PC-3 (cell line): Measurements from ENCODE around the gene TNNC1. TPM values are rescaled to one million over a fixed set of nuclear protein-coding genes. Genes with fewer than 3 reads are reported as not detected.

Source experiments
- ATAC-seq: fragments of 200-7000 bp; cut with Tn5 transposase; 2 replicates; pipeline ENCODE4 v1.9.1; 2020; ENCODE audit warnings: mild to moderate bottlenecking, moderate library complexity
- BruUV-seq: library from RNA; stranded (reverse); fragments of 400-500 nt; replicated peaks from 2 replicates; lab custom pipeline; 2021; lab: Mats Ljungman, UMichigan
- CTCF ChIA-PET: fragments of 300-600 bp; sonication (Branson Sonifier 250); formaldehyde crosslinking; loops from one replicate; lab custom pipeline; 2022; ENCODE audit warnings: antibody characterized with exemption; lab: Charles Lee
- POLR2A ChIA-PET: fragments of 300-600 bp; sonication (Branson Sonifier 250); formaldehyde crosslinking; loops from one replicate; lab custom pipeline; 2022; ENCODE audit warnings: antibody characterized with exemption; ENCODE audit not compliant: unreplicated experiment; lab: Charles Lee
- DNase-seq: peaks from one replicate; pipeline ENCODE4 v3.0.0-alpha.2; 2015
- H2AFZ ChIP-seq: fragments of 300-600 bp; sonication (generic); 2 replicates; pipeline ENCODE4 v1.6.0; 2016; ENCODE audit warnings: antibody characterized with exemption, low read length
- H3F3A ChIP-seq: fragments of 300-600 bp; sonication (generic); one replicate; pipeline ENCODE4 v1.6.0; 2017; ENCODE audit warnings: antibody characterized with exemption, low read length, control low read depth, mild to moderate bottlenecking; ENCODE audit not compliant: unreplicated experiment
- H3K27ac ChIP-seq: fragments of 300-600 bp; sonication (generic); 2 replicates; pipeline ENCODE4 v1.5.1; 2016; ENCODE audit warnings: mild to moderate bottlenecking, low read length
- H3K27me3 ChIP-seq: fragments of 300-600 bp; sonication (generic); 2 replicates; pipeline ENCODE4 v1.6.1; 2016; ENCODE audit warnings: low read length, mixed read lengths
- H3K36me3 ChIP-seq: fragments of 300-600 bp; sonication (generic); 2 replicates; pipeline ENCODE4 v1.6.1; 2016; ENCODE audit warnings: low read depth, mixed run types, low read length, mixed read lengths
- H3K4me1 ChIP-seq: fragments of 300-600 bp; sonication (generic); 2 replicates; pipeline ENCODE4 v1.5.1; 2016; ENCODE audit warnings: low read length; ENCODE audit not compliant: insufficient read depth
- H3K4me2 ChIP-seq: fragments of 300-600 bp; sonication (generic); 2 replicates; pipeline ENCODE4 v1.6.0; 2016; ENCODE audit warnings: low read length
- H3K4me3 ChIP-seq: fragments of 300-600 bp; sonication (generic); 2 replicates; pipeline ENCODE4 v1.5.1; 2016; ENCODE audit warnings: mild to moderate bottlenecking, low read length, mixed read lengths
- H3K79me2 ChIP-seq: fragments of 300-600 bp; sonication (generic); 2 replicates; pipeline ENCODE4 v1.6.1; 2017; ENCODE audit warnings: low read length, mixed read lengths
- H3K9ac ChIP-seq: fragments of 300-600 bp; sonication (generic); 2 replicates; pipeline ENCODE4 v1.6.0; 2016; ENCODE audit warnings: mild to moderate bottlenecking, low read length
- H3K9me2 ChIP-seq: fragments of 300-600 bp; sonication (generic); replicated peaks from 2 replicates; pipeline ENCODE4 v1.6.1; 2016; ENCODE audit warnings: mixed run types, low read length, mixed read lengths
- H3K9me3 ChIP-seq: fragments of 300-600 bp; sonication (generic); 2 replicates; pipeline ENCODE4 v1.6.1; 2016; ENCODE audit warnings: low read length, mixed read lengths
- H4K20me1 ChIP-seq: fragments of 300-600 bp; sonication (generic); 2 replicates; pipeline ENCODE4 v1.6.1; 2016; ENCODE audit warnings: low read length, mixed read lengths
- EZH2 ChIP-seq: fragments of 300-600 bp; sonication (generic); IDR thresholded peaks from one replicate; pipeline ENCODE4 v1.6.1; 2017; ENCODE audit warnings: antibody characterized with exemption, mild to moderate bottlenecking, low read length; ENCODE audit not compliant: unreplicated experiment
- EZH2phosphoT487 ChIP-seq: fragments of 300-600 bp; sonication (generic); IDR thresholded peaks from 2 replicates; pipeline ENCODE4 v1.6.1; 2018; ENCODE audit warnings: mild to moderate bottlenecking, antibody characterized with exemption, low read length, borderline replicate concordance
- intact Hi-C: fragments of 100-400 bp; cut with micrococcal nuclease; formaldehyde crosslinking; loops from 2 replicates; pipeline ENCODE4 v1.9.0; 2023
- total RNA-seq: library from RNA; depleted of rRNA; stranded (reverse); fragments of >200 nt; gene quantifications from 2 replicates; pipeline ENCODE4 v1.2.3, GENCODE V29; 2014
- TF ChIP-seq, protein P1 (sequence below): fragments of 300-600 bp; sonication (generic); conservative IDR thresholded peaks from 2 replicates; pipeline ENCODE4 v1.5.1; 2017; ENCODE audit warnings: antibody characterized with exemption, low read depth, mild to moderate bottlenecking, low read length

TNNC1 gene
- total RNA-seq, 1 experiment from 2014 or later, result 4.9 TPM

DNA sequence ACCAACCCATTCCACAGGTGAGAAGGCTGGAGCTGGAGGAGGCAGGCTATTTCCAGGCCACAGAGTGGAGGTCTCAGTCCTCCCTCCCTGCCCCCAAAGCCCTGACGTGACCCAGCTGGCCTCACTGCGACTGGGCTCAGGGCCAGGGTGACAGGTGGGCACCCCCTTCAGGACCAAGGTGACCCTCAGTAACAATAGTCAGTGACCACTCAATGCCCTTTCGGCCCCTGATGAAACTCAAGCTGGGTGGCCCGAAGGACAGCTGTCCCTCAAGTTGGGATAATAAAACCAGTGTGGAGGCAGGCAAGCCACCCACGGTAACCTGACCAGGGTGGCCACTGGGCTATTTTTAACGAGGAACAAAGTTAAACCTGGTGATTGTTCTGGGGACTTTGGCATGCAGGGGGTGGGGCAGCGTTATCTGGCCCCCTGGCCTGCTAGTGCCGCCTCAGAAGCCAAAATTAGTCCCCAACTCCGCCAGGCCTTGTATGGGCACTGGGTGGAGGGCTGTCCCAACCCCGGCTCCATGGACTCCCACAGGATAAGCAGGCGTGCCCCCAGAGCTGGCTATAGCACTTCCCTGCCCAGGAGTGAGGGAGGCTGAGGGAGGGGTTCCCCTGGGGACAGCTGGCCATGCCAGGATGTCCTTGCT, 1.1 kb downstream of the TNNC1 start:
- H3F3A ChIP-seq, result no peaks in the 10 kb centered on the region
- no peak overlapping the region for H3K27ac ChIP-seq
- no peak overlapping the region for H3K4me2 ChIP-seq
- ChIA-PET CTCF (no interaction called here), POLR2A (no interaction called here)
- no peaks in the 10 kb centered on the region for H3K9me3 ChIP-seq
- intact Hi-C loops, result no loop called here
- TF ChIP-seq, protein P1, sequence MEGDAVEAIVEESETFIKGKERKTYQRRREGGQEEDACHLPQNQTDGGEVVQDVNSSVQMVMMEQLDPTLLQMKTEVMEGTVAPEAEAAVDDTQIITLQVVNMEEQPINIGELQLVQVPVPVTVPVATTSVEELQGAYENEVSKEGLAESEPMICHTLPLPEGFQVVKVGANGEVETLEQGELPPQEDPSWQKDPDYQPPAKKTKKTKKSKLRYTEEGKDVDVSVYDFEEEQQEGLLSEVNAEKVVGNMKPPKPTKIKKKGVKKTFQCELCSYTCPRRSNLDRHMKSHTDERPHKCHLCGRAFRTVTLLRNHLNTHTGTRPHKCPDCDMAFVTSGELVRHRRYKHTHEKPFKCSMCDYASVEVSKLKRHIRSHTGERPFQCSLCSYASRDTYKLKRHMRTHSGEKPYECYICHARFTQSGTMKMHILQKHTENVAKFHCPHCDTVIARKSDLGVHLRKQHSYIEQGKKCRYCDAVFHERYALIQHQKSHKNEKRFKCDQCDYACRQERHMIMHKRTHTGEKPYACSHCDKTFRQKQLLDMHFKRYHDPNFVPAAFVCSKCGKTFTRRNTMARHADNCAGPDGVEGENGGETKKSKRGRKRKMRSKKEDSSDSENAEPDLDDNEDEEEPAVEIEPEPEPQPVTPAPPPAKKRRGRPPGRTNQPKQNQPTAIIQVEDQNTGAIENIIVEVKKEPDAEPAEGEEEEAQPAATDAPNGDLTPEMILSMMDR, result no peak
- no peak for TF ChIP-seq EZH2phosphoT487
- TF ChIP-seq EZH2, result no peak
- H3K4me1 ChIP-seq, result peaks cover 28% of the 10 kb centered on the region
- H3K4me3 ChIP-seq, result no peak overlapping the region
- no TSS peak for BruUV-seq
- DNase-seq (no peak), ATAC-seq (no peak)
- H4K20me1 ChIP-seq, result no peaks in the 10 kb centered on the region
- no peaks in the 10 kb centered on the region for H3K9me2 ChIP-seq
- peaks cover 29% of the 10 kb centered on the region for H3K79me2 ChIP-seq
- no peaks in the 10 kb centered on the region for H3K27me3 ChIP-seq
- H2AFZ ChIP-seq, result no peak overlapping the region
- H3K36me3 ChIP-seq, result no peaks in the 10 kb centered on the region
- no peak overlapping the region for H3K9ac ChIP-seq

DNA sequence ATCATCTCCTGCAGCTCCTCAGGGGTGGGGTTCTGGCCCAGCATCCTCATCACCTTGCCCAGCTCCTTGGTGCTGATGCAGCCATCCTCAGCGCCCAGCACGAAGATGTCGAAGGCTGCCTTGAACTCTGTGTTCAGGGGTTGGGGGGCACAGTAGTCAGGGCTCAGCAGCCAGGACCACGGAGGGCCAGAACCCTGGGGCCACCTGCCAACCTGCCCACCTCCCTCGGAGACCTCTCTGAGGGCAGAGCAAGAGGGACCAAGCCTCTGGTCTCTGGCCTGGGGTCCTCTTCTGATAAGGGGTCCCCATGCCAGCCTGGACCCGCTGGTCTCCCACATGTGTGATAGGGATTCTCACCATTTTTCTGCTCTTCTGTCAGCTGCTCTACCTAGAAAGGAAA, 1.7 kb downstream of the TNNC1 start:
- no peak for ATAC-seq
- Histone ChIP-seq H3K4me1 (peaks cover 28% of the 10 kb centered on the region), H3K27ac (no peak overlapping the region), H3K9me3 (no peaks in the 10 kb centered on the region), H3F3A (no peaks in the 10 kb centered on the region), H4K20me1 (no peaks in the 10 kb centered on the region), H3K79me2 (peaks cover 24% of the 10 kb centered on the region), H3K4me2 (no peak overlapping the region), H3K9ac (no peak overlapping the region), H3K9me2 (no peaks in the 10 kb centered on the region), H2AFZ (no peak overlapping the region), H3K27me3 (no peaks in the 10 kb centered on the region), H3K4me3 (no peak overlapping the region), H3K36me3 (no peaks in the 10 kb centered on the region)
- DNase-seq, result no peak
- no TSS peak for BruUV-seq
- TF ChIP-seq, protein P1, result no peak
- TF ChIP-seq EZH2phosphoT487 (no peak), EZH2 (no peak)
- ChIA-PET CTCF (no interaction called here), POLR2A (no interaction called here)
- intact Hi-C loops, result no loop called here

DNA sequence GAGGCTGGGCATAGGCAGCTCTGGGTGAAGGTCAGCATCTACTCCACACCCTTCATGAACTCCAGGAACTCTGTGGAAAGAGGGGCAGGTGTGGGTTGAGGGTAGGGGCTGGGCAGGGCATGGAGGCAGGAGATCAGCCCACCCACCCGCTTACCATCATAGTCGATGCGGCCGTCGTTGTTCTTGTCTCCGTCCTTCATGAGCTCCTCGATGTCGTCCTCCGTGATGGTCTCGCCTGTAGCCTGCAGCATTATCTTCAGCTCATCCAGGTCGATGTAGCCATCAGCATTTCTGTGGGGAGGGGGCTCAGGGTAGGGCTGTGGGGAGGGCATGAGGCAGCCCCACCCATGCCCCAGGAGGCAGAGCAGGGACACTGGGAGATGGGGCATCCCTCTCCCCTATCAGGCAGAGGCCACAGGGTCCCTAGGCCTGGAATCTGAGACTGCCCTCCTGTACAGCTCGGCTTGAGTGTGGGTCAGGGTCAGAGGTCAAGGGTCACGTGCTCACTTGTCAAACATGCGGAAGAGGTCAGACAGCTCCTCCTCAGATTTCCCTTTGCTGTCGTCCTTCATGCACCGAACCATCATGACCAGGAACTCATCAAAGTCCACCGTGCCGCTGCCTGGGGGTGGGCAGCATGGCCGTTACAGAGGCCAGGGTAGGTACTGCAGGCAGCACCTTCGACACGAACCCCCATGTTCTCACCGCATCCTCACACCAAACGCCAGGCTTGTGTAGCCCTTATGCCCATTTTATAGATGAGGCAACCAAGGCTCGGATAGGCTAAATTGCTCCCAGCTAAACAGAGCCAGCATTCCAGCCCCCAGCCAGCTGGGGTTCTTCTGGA, 2.4 kb downstream of the TNNC1 start:
- no peaks in the 10 kb centered on the region for H3K36me3 ChIP-seq
- no TSS peak for BruUV-seq
- H3F3A ChIP-seq, result no peaks in the 10 kb centered on the region
- H3K4me2 ChIP-seq, result no peak overlapping the region
- no peaks in the 10 kb centered on the region for H3K9me3 ChIP-seq
- no peak overlapping the region for H3K9ac ChIP-seq
- peaks cover 23% of the 10 kb centered on the region for H3K4me1 ChIP-seq
- POLR2A ChIA-PET, result no interaction called here
- ATAC-seq (no peak), DNase-seq (no peak)
- H3K27ac ChIP-seq, result no peak overlapping the region
- TF ChIP-seq, protein P1, result no peak
- TF ChIP-seq EZH2 (no peak), EZH2phosphoT487 (no peak)
- no peaks in the 10 kb centered on the region for H3K27me3 ChIP-seq
- H2AFZ ChIP-seq, result no peak overlapping the region
- CTCF ChIA-PET, result no interaction called here
- H3K79me2 ChIP-seq, result peaks cover 17% of the 10 kb centered on the region
- intact Hi-C loops, result no loop called here
- no peak overlapping the region for H3K4me3 ChIP-seq
- H3K9me2 ChIP-seq, result no peaks in the 10 kb centered on the region
- H4K20me1 ChIP-seq, result no peaks in the 10 kb centered on the region
